GM23248 (cell line): ENCODE results near the gene RBFOX1. TPM values are rescaled to one million over a fixed set of nuclear protein-coding genes. Genes with fewer than 3 reads are reported as not detected.

Experiments used
- DNase-seq: peaks from one replicate; pipeline ENCODE4 v3.0.0-alpha.2; 2015
- H2AFZ ChIP-seq: fragments of 200-600 bp; sonication (generic); 2 replicates; pipeline ENCODE4 v1.6.1; 2016; ENCODE audit warnings: antibody characterized with exemption
- H3F3A ChIP-seq: fragments of 200-600 bp; sonication (generic); 2 replicates; pipeline ENCODE4 v1.6.1; 2016; ENCODE audit warnings: mild to moderate bottlenecking, antibody characterized with exemption, mixed run types; ENCODE audit not compliant: insufficient read depth
- H3K27ac ChIP-seq: fragments of 200-600 bp; sonication (generic); 2 replicates; pipeline ENCODE4 v1.5.1; 2016; ENCODE audit warnings: mild to moderate bottlenecking
- H3K27me3 ChIP-seq: fragments of 200-600 bp; sonication (generic); replicated peaks from 2 replicates; pipeline ENCODE4 v1.6.1; 2016; ENCODE audit warnings: mild to moderate bottlenecking; ENCODE audit not compliant: insufficient read depth
- H3K36me3 ChIP-seq: fragments of 200-600 bp; sonication (generic); 2 replicates; pipeline ENCODE4 v1.6.1; 2016; ENCODE audit warnings: low read depth, mild to moderate bottlenecking
- H3K4me1 ChIP-seq: fragments of 200-600 bp; sonication (generic); 2 replicates; pipeline ENCODE4 v1.6.1; 2016; ENCODE audit warnings: mild to moderate bottlenecking; ENCODE audit not compliant: insufficient read depth
- H3K4me2 ChIP-seq: fragments of 200-600 bp; sonication (generic); one replicate; pipeline ENCODE4 v1.6.1; 2016; ENCODE audit warnings: mild to moderate bottlenecking; ENCODE audit not compliant: unreplicated experiment
- H3K4me3 ChIP-seq: fragments of 200-600 bp; sonication (generic); 2 replicates; pipeline ENCODE4 v1.5.1; 2016; ENCODE audit warnings: mild to moderate bottlenecking
- H3K79me2 ChIP-seq: fragments of 200-600 bp; sonication (generic); 2 replicates; pipeline ENCODE4 v1.6.1; 2016; ENCODE audit warnings: mild to moderate bottlenecking; ENCODE audit not compliant: insufficient read depth
- H3K9ac ChIP-seq: fragments of 200-600 bp; sonication (generic); 2 replicates; pipeline ENCODE4 v1.6.1; 2016; ENCODE audit warnings: mild to moderate bottlenecking
- H3K9me2 ChIP-seq: fragments of 200-600 bp; sonication (generic); 2 replicates; pipeline ENCODE4 v1.6.1; 2016; ENCODE audit warnings: mixed run types, mild to moderate bottlenecking, moderate library complexity; ENCODE audit not compliant: insufficient read depth
- H3K9me3 ChIP-seq: fragments of 200-600 bp; sonication (generic); one replicate; pipeline ENCODE4 v1.6.1; 2017; ENCODE audit warnings: low read depth
- H4K20me1 ChIP-seq: fragments of 200-600 bp; sonication (generic); 2 replicates; pipeline ENCODE4 v1.6.0; 2016; ENCODE audit not compliant: insufficient read depth
- EZH2 ChIP-seq: fragments of 200-600 bp; sonication (generic); IDR thresholded peaks from 2 replicates; pipeline ENCODE4 v1.6.1; 2018; ENCODE audit warnings: antibody characterized with exemption, mild to moderate bottlenecking; ENCODE audit not compliant: insufficient read depth, poor library complexity, severe bottlenecking
- EZH2phosphoT487 ChIP-seq: fragments of 200-600 bp; sonication (generic); IDR thresholded peaks from 2 replicates; pipeline ENCODE4 v1.6.1; 2018; ENCODE audit warnings: antibody characterized with exemption, moderate library complexity, mild to moderate bottlenecking, low read depth; ENCODE audit not compliant: insufficient read depth
- WGBS, 2 experiments: methylation state at CpG; one replicate each; pipeline ENCODE4 v1.1.6; 2015 to 2017; ENCODE audit warnings: low lambda C conversion rate in 2 of 2, low coverage in 1 of 2; ENCODE audit errors: missing lambda C conversion rate in 2 of 2; 5-methylcytosine and 5-hydroxymethylcytosine counted together
- in situ Hi-C: fragments of 300-500 bp; cut with MboI; formaldehyde crosslinking; loops from 2 replicates; pipeline ENCODE4 v1.15.0; 2020
- polyA plus RNA-seq: library from polyadenylated mRNA; unstranded; fragments of >200 nt; fragmentation: Nextera tagmentation; extraction: Ambion mirVana; gene quantifications from 2 replicates; pipeline ENCODE4 v1.2.1, GENCODE V29; 2016
- total RNA-seq: library from RNA; depleted of rRNA; stranded (reverse); fragments of >200 nt; shearing (Covaris generic); gene quantifications from 2 replicates; pipeline ENCODE4 v1.2.3, GENCODE V29; 2014; rRNA removed

RBFOX1 gene
- total RNA-seq, result not detected in 2 replicates
- polyA plus RNA-seq, result not detected in 2 replicates

DNA sequence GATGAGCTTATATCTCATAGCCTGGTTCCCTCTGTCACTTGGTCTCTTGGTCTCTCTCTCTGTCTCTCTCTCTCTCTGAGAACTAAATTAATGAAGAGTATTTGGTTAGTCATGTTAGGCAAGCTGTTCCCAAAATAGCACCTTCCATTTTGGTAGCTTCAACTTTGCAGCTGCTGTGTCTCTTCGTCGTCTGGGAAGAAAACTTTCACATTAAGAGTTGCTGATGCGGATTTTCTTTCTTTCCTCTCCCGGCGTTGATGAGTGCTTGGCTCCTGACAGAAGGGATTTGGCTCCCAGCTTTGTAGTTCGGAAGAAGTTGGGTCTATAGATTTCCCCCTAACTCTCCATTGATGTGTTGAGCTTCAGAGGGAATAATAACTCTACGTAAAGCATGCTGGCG, at the start of gene RBFOX1:
Gene RBFOX1 (plus strand): TSS at position 235 of the 400 bp plus-strand sequence.
- no peaks in the 10 kb centered on the region for H3F3A ChIP-seq
- no peak within 1 kb of the TSS for H2AFZ ChIP-seq
- H3K4me2 ChIP-seq, result no peak within 1 kb of the TSS
- DNase-seq, result no peak
- H3K79me2 ChIP-seq, result no peaks in the 10 kb centered on the region
- H3K4me1 ChIP-seq, result no peaks in the 10 kb centered on the region
- in situ Hi-C loops, result no loop called here
- no peak within 1 kb of the TSS for H3K4me3 ChIP-seq
- H4K20me1 ChIP-seq, result no peaks in the 10 kb centered on the region
- H3K9ac ChIP-seq, result no peak within 1 kb of the TSS
- TF ChIP-seq EZH2phosphoT487, result no peak
- H3K36me3 ChIP-seq, result no peaks in the 10 kb centered on the region
- no peak within 1 kb of the TSS for H3K27ac ChIP-seq
- 4 to 9% methylated on average over 8 of the region's 8 CpGs for WGBS, 2 experiments
- no peaks in the 10 kb centered on the region for H3K9me2 ChIP-seq
- no peaks in the 10 kb centered on the region for H3K9me3 ChIP-seq
- no peaks in the 10 kb centered on the region for H3K27me3 ChIP-seq

DNA sequence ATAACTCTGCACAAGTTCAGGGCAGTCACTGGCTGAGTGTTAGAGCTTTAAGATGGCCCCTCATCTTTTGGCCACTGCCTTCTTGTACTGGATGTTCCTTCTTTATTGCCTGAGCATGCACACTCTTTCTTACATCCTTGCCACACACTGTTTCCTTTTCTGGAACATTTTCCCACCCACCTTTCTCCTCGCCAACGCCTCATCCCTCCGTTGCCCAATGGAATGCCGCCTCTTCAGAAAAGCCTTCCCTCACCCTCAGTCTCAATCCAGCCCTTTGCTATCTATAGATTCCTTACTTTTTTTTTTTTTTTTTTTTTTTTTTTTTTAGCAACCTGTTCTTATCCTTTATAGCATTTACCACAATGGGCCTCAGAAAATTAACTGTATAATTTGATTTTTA, 47.9 kb upstream of the RBFOX1 start:
- 24 to 36% methylated on average over 4 of the region's 4 CpGs for WGBS, 2 experiments

DNA sequence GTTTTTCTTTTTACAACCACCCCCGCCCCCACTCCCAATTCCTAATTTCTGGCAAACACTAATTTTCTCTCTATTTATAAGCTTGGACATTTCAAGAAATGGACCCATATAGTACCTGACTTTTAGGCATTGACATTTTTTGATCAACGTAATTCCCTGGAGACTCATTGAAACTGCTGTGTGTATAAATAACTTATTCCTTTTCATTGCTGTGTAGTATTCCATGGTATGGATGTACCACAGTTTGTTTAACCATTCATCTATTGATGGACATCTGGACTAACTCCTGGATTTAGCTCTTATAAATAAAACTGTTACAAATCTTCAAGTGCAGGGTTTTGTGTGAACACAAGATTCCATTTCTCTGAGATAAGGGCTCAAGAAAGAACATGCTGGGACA, 47.1 kb upstream of the RBFOX1 start:
- Histone ChIP-seq H3K9ac (no peak overlapping the region), H3K79me2 (no peaks in the 10 kb centered on the region), H3F3A (no peaks in the 10 kb centered on the region), H3K27me3 (no peaks in the 10 kb centered on the region), H4K20me1 (no peaks in the 10 kb centered on the region), H3K4me3 (no peak overlapping the region), H2AFZ (no peak overlapping the region), H3K36me3 (no peaks in the 10 kb centered on the region), H3K27ac (no peak overlapping the region), H3K4me1 (no peaks in the 10 kb centered on the region), H3K9me2 (no peaks in the 10 kb centered on the region), H3K4me2 (no peak overlapping the region), H3K9me3 (no peaks in the 10 kb centered on the region)
- whole genome bisulfite sequencing, 2 experiments, result 4 to 16% methylated on average over 2 of the region's 2 CpGs
- no peak for DNase-seq
- in situ Hi-C loops, result no loop called here
- TF ChIP-seq EZH2phosphoT487, result no peak
- no peak for TF ChIP-seq EZH2

More for the DNA sequence above, 47.9 kb upstream of the RBFOX1 start:
- no peak overlapping the region for H3K9ac ChIP-seq
- H3K9me3 ChIP-seq, result no peaks in the 10 kb centered on the region
- no peaks in the 10 kb centered on the region for H3K27me3 ChIP-seq
- H3K4me3 ChIP-seq, result no peak overlapping the region
- H3K79me2 ChIP-seq, result no peaks in the 10 kb centered on the region
- no peaks in the 10 kb centered on the region for H3K36me3 ChIP-seq
- no peaks in the 10 kb centered on the region for H3K4me1 ChIP-seq
- in situ Hi-C loops, result no loop called here
- H3K27ac ChIP-seq, result no peak overlapping the region
- TF ChIP-seq EZH2, result no peak
- TF ChIP-seq EZH2phosphoT487, result no peak
- no peaks in the 10 kb centered on the region for H3F3A ChIP-seq
- H2AFZ ChIP-seq, result no peak overlapping the region
- DNase-seq, result no peak
- no peaks in the 10 kb centered on the region for H4K20me1 ChIP-seq
- H3K9me2 ChIP-seq, result no peaks in the 10 kb centered on the region
- no peak overlapping the region for H3K4me2 ChIP-seq

DNA sequence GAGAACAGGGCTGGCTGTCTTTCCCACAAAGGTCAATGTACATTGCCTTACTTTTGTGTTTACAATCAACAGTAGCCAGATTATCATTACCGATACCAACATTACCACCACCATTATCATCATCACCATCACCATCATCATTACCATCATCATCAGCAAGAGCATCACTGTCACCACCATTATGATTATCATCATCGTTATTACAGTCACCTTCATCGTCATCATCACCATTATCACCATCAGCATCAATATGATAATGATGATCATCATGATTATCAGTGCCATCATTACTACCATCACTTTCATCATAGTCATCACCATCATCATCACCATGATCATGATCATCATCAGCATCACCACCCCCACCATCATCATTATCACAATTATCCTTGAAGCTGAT, 43.3 kb upstream of the RBFOX1 start:
- Histone ChIP-seq H3K4me3 (no peak overlapping the region), H3K9me3 (no peaks in the 10 kb centered on the region), H3K27me3 (no peaks in the 10 kb centered on the region), H3K9me2 (no peaks in the 10 kb centered on the region), H3F3A (no peaks in the 10 kb centered on the region), H3K9ac (no peak overlapping the region), H3K79me2 (no peaks in the 10 kb centered on the region), H4K20me1 (no peaks in the 10 kb centered on the region), H3K36me3 (no peaks in the 10 kb centered on the region), H3K4me1 (no peaks in the 10 kb centered on the region), H3K4me2 (no peak overlapping the region), H3K27ac (no peak overlapping the region), H2AFZ (no peak overlapping the region)
- no peak for DNase-seq
- in situ Hi-C loops, result no loop called here
- WGBS, 2 experiments, result 49 to 63% methylated on average over 3 of the region's 3 CpGs
- TF ChIP-seq EZH2 (no peak), EZH2phosphoT487 (no peak)

DNA sequence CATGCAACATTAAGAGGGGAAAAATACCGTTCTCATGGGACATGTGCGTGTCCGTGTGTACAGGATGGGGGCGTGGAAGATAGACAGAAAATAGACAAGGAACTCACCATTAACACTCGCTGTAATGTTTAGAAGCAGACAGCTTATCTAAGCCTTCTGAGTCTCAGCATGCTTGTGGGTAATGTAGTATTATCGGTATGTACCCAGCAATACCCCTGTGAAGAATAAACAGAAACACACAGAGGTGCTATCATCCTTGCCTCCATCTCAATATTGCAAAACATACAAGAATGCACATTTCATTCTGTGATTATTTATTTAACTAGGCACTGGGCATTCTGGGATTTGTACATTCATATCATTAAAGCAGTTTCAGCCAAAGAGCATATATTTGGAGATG, 42.0 kb upstream of the RBFOX1 start:
- H3K9ac ChIP-seq, result no peak overlapping the region
- H3K9me2 ChIP-seq, result no peaks in the 10 kb centered on the region
- no peak overlapping the region for H3K4me2 ChIP-seq
- H3K9me3 ChIP-seq, result no peaks in the 10 kb centered on the region
- no peak overlapping the region for H2AFZ ChIP-seq
- no peaks in the 10 kb centered on the region for H3K79me2 ChIP-seq
- no peak overlapping the region for H3K27ac ChIP-seq
- H3F3A ChIP-seq, result no peaks in the 10 kb centered on the region
- WGBS, 2 experiments, result 33 to 43% methylated on average over 6 of the region's 6 CpGs
- TF ChIP-seq EZH2phosphoT487 (no peak), EZH2 (no peak)
- no peak overlapping the region for H3K4me3 ChIP-seq
- H4K20me1 ChIP-seq, result no peaks in the 10 kb centered on the region
- in situ Hi-C loops, result no loop called here
- H3K4me1 ChIP-seq, result no peaks in the 10 kb centered on the region
- no peak for DNase-seq
- H3K27me3 ChIP-seq, result no peaks in the 10 kb centered on the region
- H3K36me3 ChIP-seq, result no peaks in the 10 kb centered on the region
